ENCODE results near the gene IQSEC1. TPM values are rescaled to one million over a fixed set of nuclear protein-coding genes. Genes with fewer than 3 reads are reported as not detected.

The IQSEC1 gene
- total and polyA plus RNA-seq, 2 of the 8 experiments (the other 6 are each of a cell fraction or from before 2014, with no cell fraction given) = 6.8 to 28.8 TPM

DNA sequence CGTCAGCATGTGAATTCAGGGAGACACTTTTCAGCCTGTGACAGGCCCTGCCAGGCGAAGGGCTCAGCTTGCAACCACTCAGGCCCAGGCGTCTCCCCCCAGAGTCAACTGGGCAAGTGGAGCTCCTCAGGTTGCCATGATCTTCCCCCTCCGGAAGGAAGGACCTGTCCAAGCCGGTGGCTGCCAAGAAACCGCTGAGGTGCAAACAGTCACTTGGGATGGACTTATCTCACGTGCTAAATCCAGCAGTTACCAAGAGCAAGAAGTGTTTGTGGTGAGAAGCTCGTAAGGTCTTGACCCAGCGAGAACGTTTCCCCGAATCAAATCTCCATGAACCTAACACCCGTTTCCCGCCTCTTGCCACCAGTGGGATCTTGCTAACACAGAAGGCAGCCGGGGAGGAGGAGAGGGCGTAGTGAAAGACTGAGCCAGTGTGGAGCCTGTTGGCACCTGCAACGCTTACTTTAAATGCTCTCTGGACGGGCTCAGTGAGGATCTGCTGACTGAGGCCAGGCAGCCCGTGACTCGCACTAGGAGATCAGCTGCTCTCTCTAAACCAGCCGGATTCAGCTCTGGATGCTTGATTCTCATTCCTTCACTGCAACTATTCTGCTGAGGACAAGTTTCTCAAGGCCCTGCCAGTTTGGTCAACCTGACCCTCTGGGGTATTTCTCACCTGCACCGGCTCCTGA lies 39.0 kb downstream of the IQSEC1 start:
- WGBS, 2 experiments (ENCODE audit: extremely low coverage in 1 of 2, insufficient coverage in 1 of 2, insufficient read length in 1 of 2, insufficient replicate concordance in 2 of 2, low coverage in 1 of 2, low lambda C conversion rate in 2 of 2, missing lambda C conversion rate in 1 of 2) = 91% methylated on average over 20 of the region's 21 CpGs; no CpG with 5 or more reads in 1 of the 2 experiments
- Histone ChIP-seq H3K4me3 (ENCODE audit: extremely low read depth in 1 of 4, insufficient read depth in 2 of 4, low read depth in 3 of 4, low read length in 4 of 4) (no peak overlapping the region), H3K23ac (ENCODE audit: insufficient read length) (no peak overlapping the region), H3K4me2 (ENCODE audit: insufficient read depth in 1 of 2, low read depth in 2 of 2, low read length in 2 of 2) (no peak overlapping the region), H2BK20ac (ENCODE audit: low read length) (no peak overlapping the region), H3K36me3 (ENCODE audit: control insufficient read depth in 2 of 4, insufficient read depth in 4 of 4, low read length in 3 of 4) (no peaks in the 10 kb centered on the region), H3K27me3 (replicated peaks in 1 of 4; ENCODE audit: control insufficient read depth in 3 of 4, extremely low read depth in 1 of 4, insufficient read depth in 3 of 4, low read length in 3 of 4) (peaks cover 0 to 2% (median 0%) of the 10 kb centered on the region in 4 experiments; a peak in 1 of 7 replicates), H4K91ac (replicated peaks; ENCODE audit: insufficient read length, low read length) (no peak overlapping the region), H4K5ac (ENCODE audit: insufficient read length, low read depth, low read length) (no peak overlapping the region), H2BK5ac (ENCODE audit: low read depth, low read length) (no peak overlapping the region), H3K79me2 (ENCODE audit: control insufficient read depth in 1 of 2, insufficient read depth in 2 of 2, low read length in 2 of 2) (no peaks in the 10 kb centered on the region), H3K9me3 (ENCODE audit: insufficient read depth in 2 of 2, low read depth in 1 of 2, low read length in 1 of 2) (no peaks in the 10 kb centered on the region), H3K79me1 (ENCODE audit: low read depth, low read length) (no peaks in the 10 kb centered on the region), H3K14ac (ENCODE audit: insufficient read length) (no peak overlapping the region), H3K27ac (ENCODE audit: low read depth, low read length) (no peak overlapping the region), H4K20me1 (replicated peaks in 1 of 2; ENCODE audit: control insufficient read depth in 1 of 2, insufficient read depth in 2 of 2, low read length in 2 of 2) (no peaks in the 10 kb centered on the region), H2BK120ac (replicated peaks; ENCODE audit: low read depth, low read length) (no peak overlapping the region), H4K8ac (ENCODE audit: extremely low read depth, insufficient read depth, low read length) (0 out of 2 replicates have a peak overlapping the region, but pooled peaks have one; percentile 14), H2BK12ac (ENCODE audit: low read depth, low read length) (no peak overlapping the region), H2AK5ac (ENCODE audit: low read depth, low read length) (no peak overlapping the region), H3K56ac (replicated peaks; ENCODE audit: insufficient read length, low read depth, low read length) (no peak overlapping the region), H2BK15ac (ENCODE audit: low read length) (no peak overlapping the region), H2AFZ (ENCODE audit: low read length) (no peak overlapping the region), H3K18ac (ENCODE audit: extremely low read depth, low read length) (no peak overlapping the region), H3K23me2 (ENCODE audit: low read depth, low read length) (no peaks in the 10 kb centered on the region), H3K4ac (replicated peaks; ENCODE audit: insufficient read length, low read depth, low read length) (no peak overlapping the region), H3K9ac (replicated peaks in 1 of 4; ENCODE audit: extremely low read depth in 1 of 4, low read depth in 3 of 4, low read length in 3 of 4) (no peak overlapping the region; a peak in 1 of 7 replicates), H3K4me1 (replicated peaks in 1 of 4; ENCODE audit: control insufficient read depth in 3 of 4, insufficient read depth in 4 of 4, low read length in 3 of 4) (no peaks in the 10 kb centered on the region)
- ChIA-PET CTCF (ENCODE audit: partially characterized antibody) (interaction anchor here (0.6 to 1.4 kb wide), 7 partner anchors 12 to 108 kb away, joined by 3 to 4 read pairs (median 3); no protein-coding TSS in a partner anchor), POLR2A (ENCODE audit: partially characterized antibody) (interaction anchor here (0.5 kb wide), 1 partner anchor 867 kb away, joined by 3 read pairs; no protein-coding TSS in a partner anchor)
- DNase-seq (ENCODE audit: low read depth in 1 of 2, low spot score in 2 of 2) (no peak), FAIRE-seq (no peak)
- no peak for TF ChIP-seq SUZ12 (IDR thresholded peaks at IDR 0.05; ENCODE audit: low read length)
- TF ChIP-seq BRCA1 (IDR thresholded peaks at IDR 0.05; ENCODE audit: low read depth, low read length) = no peak
- TF ChIP-seq SIN3A (conservative IDR thresholded peaks at IDR 0.05 in 1 of 2, IDR thresholded peaks at IDR 0.05 in 1 of 2; ENCODE audit: low read depth in 1 of 2, low read length in 2 of 2) = no peak
- no peak for TF ChIP-seq RBBP5 (IDR thresholded peaks at IDR 0.05; ENCODE audit: borderline replicate concordance, low read depth, low read length)
- TF ChIP-seq KDM4A (IDR thresholded peaks at IDR 0.05; ENCODE audit: low read depth, low read length, severe bottlenecking) = no peak
- no peak for TF ChIP-seq NRF1 (IDR thresholded peaks at IDR 0.05; ENCODE audit: low read depth, low read length)
- TF ChIP-seq NANOG (IDR thresholded peaks at IDR 0.05; ENCODE audit: insufficient read depth, low read depth, low read length, poor library complexity, severe bottlenecking) = no peak
- TF ChIP-seq, protein P1, sequence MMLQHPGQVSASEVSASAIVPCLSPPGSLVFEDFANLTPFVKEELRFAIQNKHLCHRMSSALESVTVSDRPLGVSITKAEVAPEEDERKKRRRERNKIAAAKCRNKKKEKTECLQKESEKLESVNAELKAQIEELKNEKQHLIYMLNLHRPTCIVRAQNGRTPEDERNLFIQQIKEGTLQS (IDR thresholded peaks at IDR 0.05; ENCODE audit: insufficient read depth, low read depth, low read length) = no peak
- TF ChIP-seq SP1 (IDR thresholded peaks at IDR 0.05; ENCODE audit: low read depth, low read length) = no peak
- no peak for TF ChIP-seq SP4 (IDR thresholded peaks at IDR 0.05; ENCODE audit: low read length)
